Inflammatory macrophage (primary cell): ENCODE results near the gene STIP1.

Source experiments
- DNase-seq, 2 donors: peaks; one replicate each; pipeline ENCODE4 v3.0.0-alpha.2; 2020 to 2022
- total RNA-seq, 18 experiments: gene quantifications; one replicate each; lab custom pipeline; 2026; ENCODE audit warnings: mixed read lengths in 6 of 18, inconsistent platforms in 2 of 18; lab: John Stamatoyannopoulos, UW

The STIP1 gene
- 97.6 to 566 (median 332) reads per million in 18 experiments for total RNA-seq

GRCh38 chr11:64185693-64186491 is at the start of gene STIP1:
Gene STIP1, plus strand, starts transcription at chr11:64186171. Its CDS starts 91 bp downstream, at chr11:64186262.
- DNase-seq, result peak; percentile 100

- DNase-seq, result no peak
Observed at GRCh38 chr11:64136765-64137441, 49.1 kb upstream of the STIP1 start.

DNA sequence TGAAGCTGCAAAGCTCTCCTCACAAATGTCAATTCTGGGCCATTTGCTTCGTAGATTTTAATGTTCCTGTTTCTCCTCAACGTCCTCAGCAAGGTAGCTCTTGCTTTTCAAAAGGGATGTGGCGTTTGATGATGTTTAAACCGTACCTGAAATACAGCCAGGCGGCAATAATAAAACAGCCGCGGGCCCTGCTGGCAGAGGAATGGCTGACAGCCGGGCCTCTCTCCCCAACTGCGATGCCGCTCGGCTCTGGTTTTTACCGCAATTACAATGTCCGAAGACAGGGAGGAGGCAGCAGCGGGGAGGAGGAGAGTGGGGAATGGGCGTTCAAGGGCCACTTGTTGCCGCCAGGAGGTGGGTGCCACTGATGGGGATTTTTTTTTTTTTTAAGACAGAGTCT is 47.6 kb upstream of the STIP1 start:
- no peak for DNase-seq

- DNase-seq, result no peak
Observed at GRCh38 chr11:64139049-64139448, 46.9 kb upstream of the STIP1 start.

- no peak for DNase-seq
Observed at GRCh38 chr11:64140082-64140481, 45.9 kb upstream of the STIP1 start.

DNA sequence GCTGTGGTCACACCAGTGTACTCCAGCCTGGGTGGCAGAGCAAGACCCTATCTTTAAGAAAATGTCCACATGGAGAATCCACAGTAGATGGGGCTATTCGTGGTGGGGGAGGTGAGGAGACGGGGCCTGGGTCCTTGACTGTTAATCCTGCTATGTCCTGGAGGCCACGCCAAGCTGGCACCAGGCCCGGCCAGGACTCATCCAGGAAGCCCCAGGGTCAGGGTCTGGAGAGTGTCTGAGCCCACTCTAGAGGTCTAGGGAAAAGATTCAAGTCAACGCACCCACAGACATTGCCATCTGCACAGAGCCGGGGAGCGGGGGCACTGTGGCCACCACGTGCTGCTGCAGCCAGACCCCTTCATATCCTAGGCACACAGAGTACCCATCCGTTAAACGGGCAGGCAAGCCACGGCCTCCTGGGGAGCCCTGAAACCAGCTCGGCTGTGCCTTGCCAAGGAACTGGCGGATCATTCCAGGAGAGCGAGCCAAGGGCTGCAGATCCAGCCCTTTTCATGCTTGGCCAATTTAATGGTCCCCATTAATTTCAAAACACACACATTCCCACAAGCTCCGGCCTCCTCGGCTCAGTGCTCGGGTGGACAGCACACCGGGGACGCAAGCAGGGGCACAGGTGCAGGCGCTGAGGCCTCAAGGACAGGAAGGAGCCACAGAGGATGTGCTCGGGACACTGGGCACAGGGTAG is 44.7 kb upstream of the STIP1 start:
- no peak for DNase-seq

GRCh38 chr11:64144587-64145472 is 41.1 kb upstream of the STIP1 start:
- DNase-seq, result no peak

DNA sequence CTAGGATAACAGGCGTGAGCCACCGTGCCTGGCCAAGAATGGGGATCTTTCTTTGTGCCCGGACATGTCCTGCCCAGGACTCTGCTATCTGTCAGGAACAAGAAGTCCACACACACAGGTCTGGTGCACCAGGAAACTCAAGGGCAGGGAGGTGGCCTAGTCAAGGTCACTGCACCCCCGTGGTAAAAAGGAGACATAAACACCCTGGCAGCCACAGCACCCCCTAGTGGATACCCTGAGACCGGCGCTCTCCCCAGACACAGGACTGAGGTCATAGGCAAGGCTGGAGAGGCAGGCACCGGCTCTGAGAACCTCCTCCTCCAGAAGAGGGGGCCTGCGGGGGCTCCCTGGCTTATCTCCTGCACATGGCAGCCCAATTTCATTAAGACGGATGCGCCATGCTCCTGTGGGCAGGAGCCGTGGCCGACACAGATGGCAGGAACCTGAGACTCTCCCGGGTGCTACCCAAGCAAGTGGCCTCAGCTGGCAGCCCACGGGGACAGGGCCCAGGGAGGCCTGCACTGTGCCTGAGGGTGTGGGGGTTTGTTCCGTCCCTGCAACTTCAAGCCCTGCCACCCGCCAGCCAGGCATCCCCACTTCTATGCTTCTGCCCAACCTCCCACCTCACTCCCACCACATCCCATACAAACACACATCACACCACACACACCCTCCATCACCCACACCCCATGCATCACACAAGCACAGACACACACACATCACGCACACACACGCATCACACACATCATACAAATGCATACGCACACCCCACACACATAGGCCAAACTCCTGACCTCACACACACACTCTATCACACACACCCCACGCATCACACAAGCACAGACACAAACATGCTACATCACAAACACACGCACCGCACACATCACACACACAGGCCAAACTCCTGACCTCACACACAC is 39.7 kb upstream of the STIP1 start:
- DNase-seq, result peak; percentile 73 to 79

DNA sequence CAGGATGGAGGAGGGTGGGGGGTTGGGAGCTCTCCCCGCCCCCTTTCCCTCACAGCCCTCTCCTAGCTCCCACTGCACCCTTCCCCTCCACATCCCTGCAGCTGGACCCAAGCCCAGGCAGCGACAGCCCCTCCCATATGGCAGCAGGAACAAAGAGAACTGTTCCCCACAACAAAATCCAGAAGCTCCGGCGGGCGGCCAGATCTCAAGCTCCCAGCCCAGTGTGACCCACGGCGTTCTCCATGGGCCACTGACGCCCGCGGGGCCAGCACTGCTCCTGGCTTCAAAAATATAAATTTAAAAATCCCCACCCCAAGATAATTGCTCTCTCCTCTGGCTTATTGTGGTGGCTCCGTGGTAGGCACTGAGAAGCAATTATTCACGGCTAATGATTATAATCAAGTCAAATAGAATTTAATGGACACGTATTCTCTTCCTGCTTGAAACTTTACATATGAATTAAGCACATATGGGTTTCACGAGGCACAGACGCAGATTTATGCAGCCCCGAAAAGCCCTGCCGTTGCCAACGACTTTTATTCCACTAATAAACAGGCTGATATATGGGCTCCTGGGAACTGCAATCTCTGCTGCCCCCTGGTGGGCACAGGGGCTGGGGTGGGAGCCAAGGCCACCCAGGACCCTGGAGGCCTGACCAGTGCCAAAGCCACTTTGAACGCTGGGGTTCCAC is 37.6 kb upstream of the STIP1 start:
- DNase-seq, result peak; percentile 77 to 78

DNA sequence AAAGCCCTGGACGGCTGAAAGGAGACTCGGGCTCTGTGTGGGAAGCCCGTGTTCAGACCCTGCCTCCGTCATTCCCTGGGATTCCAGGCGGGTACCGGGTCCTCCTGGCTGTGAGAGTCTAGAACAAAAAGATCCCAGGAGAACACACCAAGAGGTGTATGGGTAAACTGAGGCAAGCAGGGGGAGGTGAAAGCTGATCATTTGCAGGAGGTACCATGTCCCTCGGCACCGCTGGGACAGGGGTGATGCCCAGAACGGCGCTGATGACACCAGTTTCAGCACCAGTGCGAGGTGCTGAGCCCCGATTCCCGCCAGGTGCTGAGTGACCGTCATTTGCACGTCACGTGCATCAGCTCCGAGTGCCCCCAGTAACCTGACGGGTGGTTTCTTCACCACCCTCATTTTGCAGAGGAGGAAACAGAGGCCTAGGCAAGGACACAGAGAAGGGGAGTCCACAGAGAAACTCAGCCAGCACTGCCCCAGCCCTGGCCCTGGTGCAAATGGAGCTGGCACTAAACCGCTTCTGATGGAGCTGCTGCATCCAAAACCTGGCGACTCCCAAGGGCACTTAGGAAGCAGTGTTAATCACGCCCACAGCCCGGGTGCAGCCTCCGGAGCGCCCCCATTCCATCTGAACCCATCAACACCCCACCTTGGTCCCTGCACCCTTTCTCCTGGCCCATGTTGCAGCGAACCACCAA is 36.9 kb upstream of the STIP1 start:
- no peak for DNase-seq

- DNase-seq, result no peak
Observed at GRCh38 chr11:64150051-64150450, 35.9 kb upstream of the STIP1 start.

GRCh38 chr11:64150481-64151239 is 35.3 kb upstream of the STIP1 start:
- DNase-seq, result no peak

GRCh38 chr11:64151337-64151736 is 34.6 kb upstream of the STIP1 start:
- no peak for DNase-seq

GRCh38 chr11:64152841-64153691 is 32.9 kb upstream of the STIP1 start:
- DNase-seq, result peak; percentile 54 to 69

DNA sequence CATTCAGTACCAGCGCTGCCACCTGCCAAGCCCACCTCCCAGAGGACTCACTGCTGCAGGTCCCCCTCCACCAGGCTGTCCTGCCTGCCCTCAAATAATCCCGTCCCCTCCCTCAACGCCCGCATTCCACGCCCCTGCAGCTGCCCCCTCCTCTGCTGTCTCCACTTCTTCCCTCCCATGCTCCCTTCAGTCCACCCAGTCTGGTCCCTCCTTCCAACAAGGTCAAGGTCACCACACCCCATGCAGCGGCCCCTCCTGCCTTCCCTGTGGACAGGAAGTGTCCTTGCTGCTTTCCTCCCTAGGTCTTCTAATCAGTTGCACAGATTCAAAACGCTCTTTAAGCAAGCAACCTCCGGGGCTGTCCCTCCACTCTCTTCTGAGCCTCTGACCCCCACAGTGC is 32.2 kb upstream of the STIP1 start:
- DNase-seq, result no peak

- DNase-seq, result no peak
Observed at GRCh38 chr11:64156235-64157011, 29.5 kb upstream of the STIP1 start.
